Neural cell (in vitro differentiated cells): ENCODE results near the gene SPIN1. TPM values are rescaled to one million over a fixed set of nuclear protein-coding genes. Genes with fewer than 3 reads are reported as not detected.

Experiments used
- H2AFZ ChIP-seq: fragments of 200-600, 300-800 bp; sonication (generic), shearing (Covaris generic); 2 replicates; pipeline ENCODE4 v1.6.0; 2014; ENCODE audit warnings: low read depth, mild to moderate bottlenecking, antibody characterized with exemption, low read length, moderate library complexity
- H3F3A ChIP-seq: fragments of 200-600 bp; shearing (Covaris generic); 2 replicates; pipeline ENCODE4 v1.6.1; 2016; ENCODE audit warnings: mild to moderate bottlenecking, moderate library complexity, mixed read lengths, antibody characterized with exemption, low read length; ENCODE audit not compliant: insufficient read depth, poor library complexity, severe bottlenecking
- H3K27ac ChIP-seq: fragments of 200-600, 300-800 bp; sonication (generic), shearing (Covaris generic); 2 replicates; pipeline ENCODE4 v1.5.1; 2014; ENCODE audit warnings: mild to moderate bottlenecking, low read length, moderate library complexity
- H3K27me3 ChIP-seq: fragments of 300-800, 200-600 bp; sonication (generic), shearing (Covaris generic); 2 replicates; pipeline ENCODE4 v1.6.0; 2014; ENCODE audit warnings: mild to moderate bottlenecking, low read depth, low read length, moderate library complexity; ENCODE audit not compliant: insufficient read depth
- H3K36me3 ChIP-seq: fragments of 300-800, 200-600 bp; sonication (generic), shearing (Covaris generic); 2 replicates; pipeline ENCODE4 v1.5.1; 2014; ENCODE audit warnings: mild to moderate bottlenecking, antibody characterized with exemption, low read length, moderate library complexity; ENCODE audit not compliant: insufficient read depth
- H3K4me2 ChIP-seq: fragments of 300-800, 200-600 bp; sonication (generic), shearing (Covaris generic); 2 replicates; pipeline ENCODE4 v1.6.0; 2014; ENCODE audit warnings: mild to moderate bottlenecking, low read length
- H3K4me3 ChIP-seq: fragments of 300-800, 200-600 bp; sonication (generic), shearing (Covaris generic); 2 replicates; pipeline ENCODE4 v1.5.1; 2014; ENCODE audit warnings: mild to moderate bottlenecking, low read length, moderate library complexity
- H3K79me2 ChIP-seq: fragments of 200-600 bp; shearing (Covaris generic); replicated peaks from 2 replicates; pipeline ENCODE4 v1.6.0; 2014; ENCODE audit warnings: mild to moderate bottlenecking, low read length, moderate library complexity; ENCODE audit not compliant: insufficient read depth
- H3K9ac ChIP-seq: fragments of 300-800, 200-600 bp; sonication (generic), shearing (Covaris generic); 2 replicates; pipeline ENCODE4 v1.6.1; 2016; ENCODE audit warnings: mild to moderate bottlenecking, low read length, mixed read lengths
- H3K9me2 ChIP-seq: fragments of 200-600 bp; shearing (Covaris generic); 2 replicates; pipeline ENCODE4 v1.6.1; 2016; ENCODE audit warnings: mild to moderate bottlenecking, low read length, mixed read lengths; ENCODE audit not compliant: insufficient read depth
- H3K9me3 ChIP-seq: fragments of 200-600, 300-800 bp; sonication (generic), shearing (Covaris generic); 2 replicates; pipeline ENCODE4 v1.6.1; 2016; ENCODE audit warnings: mild to moderate bottlenecking, mixed run types, low read length, moderate library complexity, mixed read lengths
- H4K20me1 ChIP-seq: fragments of 200-600 bp; shearing (Covaris generic); 2 replicates; pipeline ENCODE4 v1.6.1; 2016; ENCODE audit warnings: mild to moderate bottlenecking, mixed run types; ENCODE audit not compliant: insufficient read depth
- CTCF ChIP-seq: fragments of 450-650 bp; IDR thresholded peaks from 2 replicates; pipeline ENCODE4 v1.5.1; 2014; ENCODE audit warnings: antibody characterized with exemption, mild to moderate bottlenecking, moderate library complexity; ENCODE audit not compliant: poor library complexity, severe bottlenecking
- EP300 ChIP-seq: fragments of 450-650 bp; conservative IDR thresholded peaks from 2 replicates; pipeline ENCODE4 v1.6.1; 2014; ENCODE audit warnings: antibody characterized with exemption, mild to moderate bottlenecking, moderate library complexity; ENCODE audit not compliant: poor library complexity, severe bottlenecking
- EZH2 ChIP-seq: fragments of 200-600, 300-800 bp; shearing (Covaris generic), sonication (generic); IDR thresholded peaks from 2 replicates; pipeline ENCODE4 v1.6.1; 2014; ENCODE audit warnings: antibody characterized with exemption, low read length, borderline replicate concordance, mild to moderate bottlenecking; ENCODE audit not compliant: insufficient read depth, poor library complexity, severe bottlenecking
- MXI1 ChIP-seq: fragments of 450-650 bp; conservative IDR thresholded peaks from 2 replicates; pipeline ENCODE4 v1.6.1; 2014; ENCODE audit warnings: antibody characterized with exemption, mild to moderate bottlenecking; ENCODE audit not compliant: poor library complexity, severe bottlenecking
- POLR2AphosphoS5 ChIP-seq: IDR thresholded peaks from 2 replicates; pipeline ENCODE4 v1.6.1; 2012
- RAD21 ChIP-seq: fragments of 450-650 bp; conservative IDR thresholded peaks from 2 replicates; pipeline ENCODE4 v1.6.1; 2014; ENCODE audit warnings: antibody characterized with exemption, mild to moderate bottlenecking, moderate library complexity
- REST ChIP-seq: IDR thresholded peaks from 2 replicates; pipeline ENCODE4 v1.6.1; 2012; ENCODE audit warnings: borderline replicate concordance
- SMC3 ChIP-seq: fragments of 450-650 bp; conservative IDR thresholded peaks from 2 replicates; pipeline ENCODE4 v1.6.1; 2014; ENCODE audit warnings: antibody characterized with exemption, mild to moderate bottlenecking, moderate library complexity; ENCODE audit not compliant: poor library complexity
- TAF1 ChIP-seq: IDR thresholded peaks from 2 replicates; pipeline ENCODE4 v1.6.1; 2012; ENCODE audit warnings: low read depth
- polyA plus RNA-seq: library from polyadenylated mRNA; depleted of rRNA; stranded (reverse); fragments of >200 nt; gene quantifications from 2 replicates; pipeline ENCODE4 v1.2.3, GENCODE V29; 2014

Gene SPIN1
- polyA plus RNA-seq, 1 donor from 2014 or later: 282 TPM

GRCh38 chr9:88425538-88425950 is 37.3 kb downstream of the SPIN1 start:
- H3K9me2 ChIP-seq: no peaks in the 10 kb centered on the region
- H4K20me1 ChIP-seq: peaks cover 6% of the 10 kb centered on the region
- TF ChIP-seq EZH2: no peak
- H3K79me2 ChIP-seq: peaks cover 68% of the 10 kb centered on the region
- no peak overlapping the region for H3K4me3 ChIP-seq
- no peak overlapping the region for H3K9ac ChIP-seq
- H3K4me2 ChIP-seq: no peak overlapping the region
- no peaks in the 10 kb centered on the region for H3K36me3 ChIP-seq
- no peaks in the 10 kb centered on the region for H3K9me3 ChIP-seq
- H2AFZ ChIP-seq: no peak overlapping the region
- H3F3A ChIP-seq: peaks cover 3% of the 10 kb centered on the region
- H3K27me3 ChIP-seq: no peaks in the 10 kb centered on the region
- H3K27ac ChIP-seq: no peak overlapping the region

GRCh38 chr9:88426651-88427050 is 38.4 kb downstream of the SPIN1 start:
- Histone ChIP-seq H3K4me2 (no peak overlapping the region), H3F3A (peaks cover 3% of the 10 kb centered on the region), H3K9me3 (no peaks in the 10 kb centered on the region), H3K4me3 (no peak overlapping the region), H3K36me3 (no peaks in the 10 kb centered on the region), H3K27ac (no peak overlapping the region), H3K79me2 (peaks cover 62% of the 10 kb centered on the region), H3K9me2 (no peaks in the 10 kb centered on the region), H2AFZ (no peak overlapping the region), H3K9ac (no peak overlapping the region), H4K20me1 (peaks cover 6% of the 10 kb centered on the region), H3K27me3 (no peaks in the 10 kb centered on the region)
- TF ChIP-seq TAF1 (no peak), MXI1 (no peak), POLR2AphosphoS5 (no peak), EZH2 (no peak), SMC3 (no peak), RAD21 (no peak), CTCF (no peak), EP300 (no peak), REST (no peak)
